Measurements from ENCODE around the gene BDKRB2.

The BDKRB2 gene

DNA sequence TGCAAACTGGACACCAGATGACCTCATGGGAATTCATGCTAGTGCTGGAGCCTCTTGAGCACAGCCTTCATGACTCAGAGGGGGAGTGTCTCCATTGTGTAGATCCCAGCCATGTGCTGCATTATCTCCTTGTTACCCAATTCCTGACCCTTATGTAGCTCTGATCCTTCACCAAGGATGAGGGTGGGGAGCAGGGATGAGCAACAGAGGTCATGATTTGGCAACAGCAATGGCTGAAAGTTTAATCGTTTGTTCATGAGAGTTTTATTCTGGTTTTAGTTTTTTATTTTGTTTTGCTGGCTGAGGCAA is 41.9 kb downstream of the BDKRB2 start:
- TF ChIP-seq, protein P1, sequence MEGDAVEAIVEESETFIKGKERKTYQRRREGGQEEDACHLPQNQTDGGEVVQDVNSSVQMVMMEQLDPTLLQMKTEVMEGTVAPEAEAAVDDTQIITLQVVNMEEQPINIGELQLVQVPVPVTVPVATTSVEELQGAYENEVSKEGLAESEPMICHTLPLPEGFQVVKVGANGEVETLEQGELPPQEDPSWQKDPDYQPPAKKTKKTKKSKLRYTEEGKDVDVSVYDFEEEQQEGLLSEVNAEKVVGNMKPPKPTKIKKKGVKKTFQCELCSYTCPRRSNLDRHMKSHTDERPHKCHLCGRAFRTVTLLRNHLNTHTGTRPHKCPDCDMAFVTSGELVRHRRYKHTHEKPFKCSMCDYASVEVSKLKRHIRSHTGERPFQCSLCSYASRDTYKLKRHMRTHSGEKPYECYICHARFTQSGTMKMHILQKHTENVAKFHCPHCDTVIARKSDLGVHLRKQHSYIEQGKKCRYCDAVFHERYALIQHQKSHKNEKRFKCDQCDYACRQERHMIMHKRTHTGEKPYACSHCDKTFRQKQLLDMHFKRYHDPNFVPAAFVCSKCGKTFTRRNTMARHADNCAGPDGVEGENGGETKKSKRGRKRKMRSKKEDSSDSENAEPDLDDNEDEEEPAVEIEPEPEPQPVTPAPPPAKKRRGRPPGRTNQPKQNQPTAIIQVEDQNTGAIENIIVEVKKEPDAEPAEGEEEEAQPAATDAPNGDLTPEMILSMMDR (IDR thresholded peaks at IDR 0.05) = no peak
- TF ChIP-seq ZFX (IDR thresholded peaks at IDR 0.05; ENCODE audit: borderline replicate concordance) = no peak
- H3K27ac ChIP-seq = no peak overlapping the region

- H3K27ac ChIP-seq = no peak overlapping the region
- TF ChIP-seq ZFX (IDR thresholded peaks at IDR 0.05; ENCODE audit: borderline replicate concordance) = no peak
- TF ChIP-seq, protein P1 (IDR thresholded peaks at IDR 0.05) = no peak
These were observed 42.4 kb downstream of the BDKRB2 start for GRCh38 chr14:96247031-96247430.

- TF ChIP-seq, protein P1 (IDR thresholded peaks at IDR 0.05) = no peak
- TF ChIP-seq ZFX (IDR thresholded peaks at IDR 0.05; ENCODE audit: borderline replicate concordance) = no peak
- no peak overlapping the region for H3K27ac ChIP-seq
These were observed 44.4 kb downstream of the BDKRB2 start for GRCh38 chr14:96249029-96249428.

- H3K27ac ChIP-seq = no peak overlapping the region
- TF ChIP-seq ZFX (IDR thresholded peaks at IDR 0.05; ENCODE audit: borderline replicate concordance) = no peak
- TF ChIP-seq, protein P1 (IDR thresholded peaks at IDR 0.05) = no peak
These were observed 45.8 kb downstream of the BDKRB2 start for GRCh38 chr14:96250485-96250884.

DNA sequence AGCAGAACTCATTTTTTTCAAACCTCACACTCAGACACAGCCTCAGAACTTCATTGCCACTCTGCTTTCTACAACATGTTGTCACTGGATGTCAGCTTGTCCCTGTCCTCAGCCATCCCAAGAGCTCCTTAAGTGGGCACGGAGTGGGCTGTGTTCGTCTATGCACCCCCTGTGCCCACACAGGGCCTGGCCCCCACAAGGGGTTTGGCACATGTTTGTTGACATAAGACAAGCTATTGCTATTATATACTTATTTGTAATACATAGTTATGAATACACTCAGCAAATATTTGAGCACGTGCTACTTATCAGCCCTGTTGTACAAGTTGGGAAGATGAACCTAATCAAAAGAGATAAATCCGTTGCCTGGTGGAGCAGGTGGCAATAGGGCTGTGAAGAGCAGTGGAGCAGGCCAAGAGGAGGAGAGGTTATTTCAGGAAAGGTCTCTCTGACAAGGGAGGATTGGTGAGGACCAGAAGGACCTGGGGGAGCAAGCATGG is 47.1 kb downstream of the BDKRB2 start:
- TF ChIP-seq ZFX (IDR thresholded peaks at IDR 0.05; ENCODE audit: borderline replicate concordance) = no peak
- TF ChIP-seq, protein P1 (IDR thresholded peaks at IDR 0.05) = no peak
- H3K27ac ChIP-seq = no peak overlapping the region

GRCh38 chr14:96252323-96252998 is 47.8 kb downstream of the BDKRB2 start:
- TF ChIP-seq, protein P1 (IDR thresholded peaks at IDR 0.05) = no peak
- TF ChIP-seq ZFX (IDR thresholded peaks at IDR 0.05; ENCODE audit: borderline replicate concordance) = no peak
- H3K27ac ChIP-seq = no peak overlapping the region

DNA sequence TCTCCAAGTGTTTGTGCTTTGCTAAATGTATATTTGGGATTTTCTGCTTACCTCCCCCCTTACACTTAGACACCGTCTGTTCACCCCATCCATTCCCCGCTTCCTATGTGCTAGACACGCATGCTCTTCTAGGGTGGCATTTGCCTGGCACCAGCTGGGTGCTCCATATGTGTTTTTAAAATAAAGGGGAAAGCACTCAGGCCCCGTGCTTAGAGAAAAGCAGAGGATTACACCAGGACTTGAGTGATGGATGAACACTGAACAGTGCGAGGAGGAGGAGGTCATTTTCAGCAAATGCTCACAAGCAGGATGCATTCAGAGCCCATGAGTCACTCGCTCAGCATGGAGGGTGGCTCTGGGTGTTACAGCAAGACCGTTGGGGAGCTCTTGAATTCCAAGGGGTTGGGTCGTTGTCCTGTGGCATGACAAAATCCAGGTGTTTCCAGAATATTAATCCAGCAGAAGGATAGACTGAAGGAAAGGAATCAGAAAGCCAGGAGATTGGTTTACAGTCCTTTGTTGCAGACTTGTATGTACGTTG is 48.4 kb downstream of the BDKRB2 start:
- no peak overlapping the region for H3K27ac ChIP-seq
- TF ChIP-seq ZFX (IDR thresholded peaks at IDR 0.05; ENCODE audit: borderline replicate concordance) = no peak
- TF ChIP-seq, protein P1 (IDR thresholded peaks at IDR 0.05) = no peak
